ENCODE data around the gene GPR141. TPM values are rescaled to one million over a fixed set of nuclear protein-coding genes. Genes with fewer than 3 reads are reported as not detected.

GPR141 gene
- total RNA-seq, 1 experiment from 2014 or later, result not detected

DNA sequence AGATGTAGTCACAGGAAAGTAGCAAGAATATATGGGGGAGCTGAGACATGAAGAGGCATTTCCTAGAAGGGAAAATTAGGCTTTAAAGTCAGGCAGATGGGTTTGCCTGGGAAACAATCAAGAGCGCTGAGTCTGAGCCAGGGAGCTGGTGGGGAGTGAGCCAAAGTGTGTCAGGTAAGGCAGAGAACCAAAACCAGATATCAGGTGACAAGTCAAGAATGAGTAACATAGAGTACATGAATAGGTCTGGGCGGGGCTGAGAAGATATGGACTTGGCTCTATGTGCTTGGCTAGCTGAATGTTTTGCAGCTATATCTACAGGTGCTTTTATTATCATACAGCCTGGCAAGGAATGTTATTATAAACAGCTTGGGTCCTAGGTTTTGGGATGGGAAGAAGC is 49.3 kb downstream of the GPR141 start:
- peaks cover 24% of the 10 kb centered on the region for H3K27me3 Mint-ChIP-seq (ENCODE audit: unreplicated experiment)
- no peak for DNase-seq
- peaks cover 9% of the 10 kb centered on the region for H3K9me3 Mint-ChIP-seq (ENCODE audit: low read depth, unreplicated experiment)
- H3K27ac Mint-ChIP-seq (ENCODE audit: unreplicated experiment), result no peak overlapping the region
- H3K4me1 Mint-ChIP-seq (ENCODE audit: low read depth, unreplicated experiment), result no peaks in the 10 kb centered on the region
- no TSS peak for BruUV-seq (replicated peaks)
- no peaks in the 10 kb centered on the region for H3K36me3 Mint-ChIP-seq (ENCODE audit: insufficient read depth, unreplicated experiment)
- H3K4me3 Mint-ChIP-seq (ENCODE audit: low read depth, unreplicated experiment), result no peak overlapping the region
- CTCF ChIA-PET, result no interaction called here
- TF ChIP-seq, protein P1, sequence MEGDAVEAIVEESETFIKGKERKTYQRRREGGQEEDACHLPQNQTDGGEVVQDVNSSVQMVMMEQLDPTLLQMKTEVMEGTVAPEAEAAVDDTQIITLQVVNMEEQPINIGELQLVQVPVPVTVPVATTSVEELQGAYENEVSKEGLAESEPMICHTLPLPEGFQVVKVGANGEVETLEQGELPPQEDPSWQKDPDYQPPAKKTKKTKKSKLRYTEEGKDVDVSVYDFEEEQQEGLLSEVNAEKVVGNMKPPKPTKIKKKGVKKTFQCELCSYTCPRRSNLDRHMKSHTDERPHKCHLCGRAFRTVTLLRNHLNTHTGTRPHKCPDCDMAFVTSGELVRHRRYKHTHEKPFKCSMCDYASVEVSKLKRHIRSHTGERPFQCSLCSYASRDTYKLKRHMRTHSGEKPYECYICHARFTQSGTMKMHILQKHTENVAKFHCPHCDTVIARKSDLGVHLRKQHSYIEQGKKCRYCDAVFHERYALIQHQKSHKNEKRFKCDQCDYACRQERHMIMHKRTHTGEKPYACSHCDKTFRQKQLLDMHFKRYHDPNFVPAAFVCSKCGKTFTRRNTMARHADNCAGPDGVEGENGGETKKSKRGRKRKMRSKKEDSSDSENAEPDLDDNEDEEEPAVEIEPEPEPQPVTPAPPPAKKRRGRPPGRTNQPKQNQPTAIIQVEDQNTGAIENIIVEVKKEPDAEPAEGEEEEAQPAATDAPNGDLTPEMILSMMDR (IDR thresholded peaks at IDR 0.05; ENCODE audit: unreplicated experiment), result no peak
- intact Hi-C loops (cut with micrococcal nuclease; ENCODE audit: unreplicated experiment), result no loop called here

DNA sequence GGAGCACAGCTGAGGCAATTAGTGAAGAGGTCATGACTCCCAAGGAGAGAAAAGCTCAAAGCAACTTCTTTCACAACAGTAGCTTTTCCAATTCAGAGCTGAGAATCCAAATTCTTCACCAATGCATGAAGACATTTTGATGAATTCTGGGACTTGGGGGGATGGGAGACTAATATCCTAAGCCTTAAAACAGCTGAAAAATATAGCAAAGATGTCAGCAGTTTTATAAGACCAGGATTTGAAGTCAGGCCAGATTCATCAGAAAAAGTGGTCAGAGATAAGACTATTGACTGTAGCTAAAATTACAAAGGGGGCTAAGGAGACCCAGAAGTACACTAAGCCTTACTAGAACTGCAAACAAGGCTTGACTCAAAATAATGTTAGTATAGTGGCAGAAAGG is 51.6 kb downstream of the GPR141 start:
- BruUV-seq (replicated peaks), result no TSS peak
- CTCF ChIA-PET, result no interaction called here
- intact Hi-C loops (cut with micrococcal nuclease; ENCODE audit: unreplicated experiment), result no loop called here
- Mint-ChIP-seq H3K4me3 (ENCODE audit: low read depth, unreplicated experiment) (no peak overlapping the region), H3K4me1 (ENCODE audit: low read depth, unreplicated experiment) (no peaks in the 10 kb centered on the region), H3K27me3 (ENCODE audit: unreplicated experiment) (peaks cover 8% of the 10 kb centered on the region), H3K36me3 (ENCODE audit: insufficient read depth, unreplicated experiment) (no peaks in the 10 kb centered on the region), H3K27ac (ENCODE audit: unreplicated experiment) (no peak overlapping the region), H3K9me3 (ENCODE audit: low read depth, unreplicated experiment) (peaks cover 8% of the 10 kb centered on the region)
- TF ChIP-seq, protein P1 (IDR thresholded peaks at IDR 0.05; ENCODE audit: unreplicated experiment), result no peak
- no peak for DNase-seq

DNA sequence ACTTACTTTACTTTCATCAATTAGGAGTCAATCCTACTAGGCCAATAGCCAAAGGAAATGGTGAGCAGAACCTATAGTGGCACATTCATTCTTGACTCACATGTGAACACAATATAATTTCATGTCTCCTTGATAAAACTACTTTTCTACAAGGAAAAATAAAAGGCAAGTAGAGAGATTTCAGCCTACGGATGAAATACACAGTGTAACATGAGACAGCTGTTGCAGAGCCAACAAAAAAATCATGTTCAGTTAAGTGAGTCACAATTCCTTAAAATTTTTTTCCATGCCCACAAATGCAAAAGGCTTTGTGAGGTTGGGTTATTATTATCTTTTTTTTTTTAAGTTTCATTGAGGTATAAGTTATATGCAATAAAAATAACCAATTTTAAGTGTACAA is 54.8 kb downstream of the GPR141 start:
- peaks cover 4% of the 10 kb centered on the region for H3K9me3 Mint-ChIP-seq (ENCODE audit: low read depth, unreplicated experiment)
- H3K4me1 Mint-ChIP-seq (ENCODE audit: low read depth, unreplicated experiment), result no peaks in the 10 kb centered on the region
- no TSS peak for BruUV-seq (replicated peaks)
- H3K36me3 Mint-ChIP-seq (ENCODE audit: insufficient read depth, unreplicated experiment), result no peaks in the 10 kb centered on the region
- TF ChIP-seq, protein P1 (IDR thresholded peaks at IDR 0.05; ENCODE audit: unreplicated experiment), result no peak
- DNase-seq, result no peak
- no peak overlapping the region for H3K27ac Mint-ChIP-seq (ENCODE audit: unreplicated experiment)
- intact Hi-C loops (cut with micrococcal nuclease; ENCODE audit: unreplicated experiment), result no loop called here
- CTCF ChIA-PET, result no interaction called here
- H3K4me3 Mint-ChIP-seq (ENCODE audit: low read depth, unreplicated experiment), result no peak overlapping the region
- peaks cover 8% of the 10 kb centered on the region for H3K27me3 Mint-ChIP-seq (ENCODE audit: unreplicated experiment)

DNA sequence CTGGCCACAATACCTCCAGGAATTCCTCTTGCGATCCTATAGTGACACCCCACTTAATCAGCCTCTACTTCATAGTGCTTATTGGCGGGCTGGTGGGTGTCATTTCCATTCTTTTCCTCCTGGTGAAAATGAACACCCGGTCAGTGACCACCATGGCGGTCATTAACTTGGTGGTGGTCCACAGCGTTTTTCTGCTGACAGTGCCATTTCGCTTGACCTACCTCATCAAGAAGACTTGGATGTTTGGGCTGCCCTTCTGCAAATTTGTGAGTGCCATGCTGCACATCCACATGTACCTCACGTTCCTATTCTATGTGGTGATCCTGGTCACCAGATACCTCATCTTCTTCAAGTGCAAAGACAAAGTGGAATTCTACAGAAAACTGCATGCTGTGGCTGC is 56.8 kb downstream of the GPR141 start:
- no peak overlapping the region for H3K4me3 Mint-ChIP-seq (ENCODE audit: low read depth, unreplicated experiment)
- CTCF ChIA-PET, result no interaction called here
- no peaks in the 10 kb centered on the region for H3K9me3 Mint-ChIP-seq (ENCODE audit: low read depth, unreplicated experiment)
- no TSS peak for BruUV-seq (replicated peaks)
- TF ChIP-seq, protein P1 (IDR thresholded peaks at IDR 0.05; ENCODE audit: unreplicated experiment), result no peak
- H3K36me3 Mint-ChIP-seq (ENCODE audit: insufficient read depth, unreplicated experiment), result no peaks in the 10 kb centered on the region
- H3K27ac Mint-ChIP-seq (ENCODE audit: unreplicated experiment), result no peak overlapping the region
- no peak for DNase-seq
- intact Hi-C loops (cut with micrococcal nuclease; ENCODE audit: unreplicated experiment), result no loop called here
- no peaks in the 10 kb centered on the region for H3K4me1 Mint-ChIP-seq (ENCODE audit: low read depth, unreplicated experiment)
- H3K27me3 Mint-ChIP-seq (ENCODE audit: unreplicated experiment), result no peaks in the 10 kb centered on the region

DNA sequence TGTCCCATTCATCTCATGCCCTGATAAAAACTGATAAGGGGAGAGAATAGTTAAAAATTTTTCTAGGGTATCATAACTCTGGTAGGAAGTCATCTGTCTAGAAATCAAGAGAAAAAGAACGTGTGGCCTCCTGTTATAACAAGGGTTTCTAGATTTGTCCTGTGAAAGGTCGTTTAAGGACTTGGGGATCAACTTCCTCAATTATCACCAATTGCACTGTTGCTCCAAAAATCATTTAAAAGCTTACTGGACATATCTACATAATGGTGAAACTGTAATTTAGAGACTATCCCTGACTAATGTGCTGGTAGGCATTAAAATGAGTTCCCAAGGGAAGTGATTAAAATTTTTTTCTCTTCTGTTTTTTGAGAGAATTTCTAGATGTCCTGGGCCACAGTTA is 58.2 kb downstream of the GPR141 start:
- H3K36me3 Mint-ChIP-seq (ENCODE audit: insufficient read depth, unreplicated experiment), result no peaks in the 10 kb centered on the region
- CTCF ChIA-PET, result no interaction called here
- no peak overlapping the region for H3K4me3 Mint-ChIP-seq (ENCODE audit: low read depth, unreplicated experiment)
- BruUV-seq (replicated peaks), result no TSS peak
- TF ChIP-seq, protein P1 (IDR thresholded peaks at IDR 0.05; ENCODE audit: unreplicated experiment), result no peak
- no peak for DNase-seq
- no peak overlapping the region for H3K27ac Mint-ChIP-seq (ENCODE audit: unreplicated experiment)
- no peaks in the 10 kb centered on the region for H3K9me3 Mint-ChIP-seq (ENCODE audit: low read depth, unreplicated experiment)
- no peaks in the 10 kb centered on the region for H3K4me1 Mint-ChIP-seq (ENCODE audit: low read depth, unreplicated experiment)
- intact Hi-C loops (cut with micrococcal nuclease; ENCODE audit: unreplicated experiment), result no loop called here
- H3K27me3 Mint-ChIP-seq (ENCODE audit: unreplicated experiment), result no peaks in the 10 kb centered on the region
